CD4-positive, alpha-beta T cell (primary cell): Measurements from ENCODE around the gene ATRX. TPM values are rescaled to one million over a fixed set of nuclear protein-coding genes. Genes with fewer than 3 reads are reported as not detected.
"Not testable (repeated sequence)": the region's sequence is repeated elsewhere in the genome, so short reads cannot be mapped to it uniquely, and the experiment has no call there.

Experiments
- ATAC-seq: fragments of 200-7000 bp; cut with Tn5 transposase; one replicate; pipeline ENCODE4 v1.10.0; 2022; ENCODE audit warnings: mild to moderate bottlenecking; ENCODE audit not compliant: poor library complexity
- CTCF ChIA-PET: fragments of 350-600 bp; sonication (Branson Sonifier 250); formaldehyde crosslinking; loops from one replicate; lab custom pipeline; 2021; ENCODE audit warnings: antibody characterized with exemption, inconsistent platforms; lab: Charles Lee
- POLR2A ChIA-PET: fragments of 350-600 bp; sonication (Branson Sonifier 250); formaldehyde crosslinking; loops from one replicate; lab custom pipeline; 2021; ENCODE audit warnings: antibody characterized with exemption, inconsistent platforms; lab: Charles Lee
- DNase-seq, 14 experiments: peaks; one replicate each; pipeline ENCODE4 v3.0.0-alpha.2; 2013 to 2020; ENCODE audit warnings: mixed read lengths in 2 of 14
- H3K27ac ChIP-seq, 2 donors: one replicate each; pipeline versions ENCODE4 v1.5.1 to v1.7.0; 2013; ENCODE audit warnings: low read length in 2 of 2, low read depth in 1 of 2, mild to moderate bottlenecking in 1 of 2
- H3K27me3 ChIP-seq, 2 experiments: 1 replicate in 1 of 2; 2 replicates in 1 of 2; pipeline versions ENCODE4 v1.6.1 to v1.7.0; 2013; ENCODE audit warnings: low read length in 2 of 2, control low read depth in 1 of 2, mild to moderate bottlenecking in 1 of 2, moderate library complexity in 1 of 2; ENCODE audit not compliant: insufficient read depth in 2 of 2, control insufficient read depth in 1 of 2
- H3K36me3 ChIP-seq: one replicate; pipeline ENCODE4 v1.6.1; 2013; ENCODE audit warnings: low read length, control low read depth; ENCODE audit not compliant: insufficient read depth
- H3K4me1 ChIP-seq: one replicate; pipeline ENCODE4 v1.6.1; 2013; ENCODE audit warnings: low read length, control low read depth; ENCODE audit not compliant: insufficient read depth
- H3K4me3 ChIP-seq: one replicate; pipeline ENCODE4 v1.5.1; 2013; ENCODE audit warnings: mild to moderate bottlenecking, low read length, moderate library complexity
- H3K9me3 ChIP-seq, 2 experiments: 1 replicate in 1 of 2; 2 replicates in 1 of 2; pipeline versions ENCODE4 v1.6.1 to v1.7.0; 2013; ENCODE audit warnings: low read length in 2 of 2, mild to moderate bottlenecking in 2 of 2, control low read depth in 1 of 2, moderate library complexity in 1 of 2; ENCODE audit not compliant: control insufficient read depth in 1 of 2, insufficient read depth in 1 of 2
- H3K27ac Mint-ChIP-seq: one replicate; pipeline ENCODE4 v1.8.0; 2020; ENCODE audit warnings: mixed read lengths
- H3K27me3 Mint-ChIP-seq: one replicate; pipeline ENCODE4 v1.8.0; 2021; ENCODE audit warnings: mixed read lengths
- H3K36me3 Mint-ChIP-seq: one replicate; pipeline ENCODE4 v1.8.0; 2021; ENCODE audit warnings: low read depth, mixed read lengths
- H3K4me1 Mint-ChIP-seq: one replicate; pipeline ENCODE4 v1.8.0; 2021; ENCODE audit warnings: low read depth, mixed read lengths
- H3K4me3 Mint-ChIP-seq: one replicate; pipeline ENCODE4 v1.8.0; 2020; ENCODE audit warnings: mild to moderate bottlenecking, mixed read lengths
- H3K9me3 Mint-ChIP-seq: one replicate; pipeline ENCODE4 v1.8.0; 2020; ENCODE audit warnings: mixed read lengths
- intact Hi-C, 2 experiments: fragments of 100-400 bp; cut with DNase I in 1 of 2; cut with micrococcal nuclease in 1 of 2; formaldehyde crosslinking; loops; one replicate each; pipeline versions ENCODE4 v1.15.1 to v1.9.0; 2023 to 2025; cut with DNase I, micrococcal nuclease
- total RNA-seq, 174 experiments: library from RNA in 2 of 174; stranded (reverse) in 2 of 174; gene quantifications; one replicate each; pipeline ENCODE4 v1.2.3 and lab custom pipeline; 2021 to 2026
- TF ChIP-seq, protein P1 (sequence below): fragments of 200-600 bp; IDR thresholded peaks from one replicate; pipeline ENCODE4 v1.8.0; 2022; ENCODE audit warnings: antibody characterized with exemption, mild to moderate bottlenecking

The ATRX gene
- total RNA-seq, 2 experiments from 2014 or later, result 72.7 to 79.5 TPM

DNA sequence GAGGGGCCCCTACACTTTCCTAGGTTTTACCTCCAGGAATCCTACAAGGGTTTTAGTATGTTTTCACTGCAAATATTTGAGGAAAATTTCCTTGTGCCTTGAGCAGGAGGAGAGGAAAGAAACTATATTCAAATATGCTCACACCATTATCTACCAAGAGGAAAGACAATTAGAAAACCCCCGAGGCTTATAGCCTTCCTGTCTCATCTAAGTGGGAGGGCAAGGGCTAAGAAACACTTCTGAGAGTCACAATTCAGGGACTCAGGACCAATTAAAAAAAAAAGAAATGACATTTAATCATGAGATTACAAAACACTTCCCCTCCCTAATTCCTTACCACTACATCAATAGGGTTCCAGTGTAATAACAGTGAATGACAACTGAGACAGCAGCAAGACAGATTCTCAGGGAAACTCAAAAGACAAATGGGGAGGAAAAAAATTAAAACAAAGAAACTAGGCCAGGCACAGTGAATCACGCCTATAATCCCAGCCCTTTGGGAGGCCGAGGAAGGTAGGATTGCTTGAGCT is 45.6 kb downstream of the ATRX start:
- no peaks in the 10 kb centered on the region for H3K36me3 ChIP-seq
- TF ChIP-seq, protein P1, sequence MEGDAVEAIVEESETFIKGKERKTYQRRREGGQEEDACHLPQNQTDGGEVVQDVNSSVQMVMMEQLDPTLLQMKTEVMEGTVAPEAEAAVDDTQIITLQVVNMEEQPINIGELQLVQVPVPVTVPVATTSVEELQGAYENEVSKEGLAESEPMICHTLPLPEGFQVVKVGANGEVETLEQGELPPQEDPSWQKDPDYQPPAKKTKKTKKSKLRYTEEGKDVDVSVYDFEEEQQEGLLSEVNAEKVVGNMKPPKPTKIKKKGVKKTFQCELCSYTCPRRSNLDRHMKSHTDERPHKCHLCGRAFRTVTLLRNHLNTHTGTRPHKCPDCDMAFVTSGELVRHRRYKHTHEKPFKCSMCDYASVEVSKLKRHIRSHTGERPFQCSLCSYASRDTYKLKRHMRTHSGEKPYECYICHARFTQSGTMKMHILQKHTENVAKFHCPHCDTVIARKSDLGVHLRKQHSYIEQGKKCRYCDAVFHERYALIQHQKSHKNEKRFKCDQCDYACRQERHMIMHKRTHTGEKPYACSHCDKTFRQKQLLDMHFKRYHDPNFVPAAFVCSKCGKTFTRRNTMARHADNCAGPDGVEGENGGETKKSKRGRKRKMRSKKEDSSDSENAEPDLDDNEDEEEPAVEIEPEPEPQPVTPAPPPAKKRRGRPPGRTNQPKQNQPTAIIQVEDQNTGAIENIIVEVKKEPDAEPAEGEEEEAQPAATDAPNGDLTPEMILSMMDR, result no peak
- H3K27ac ChIP-seq, result no peak overlapping the region
- ChIA-PET POLR2A (no interaction called here), CTCF (interaction anchor here (0.6 kb wide), 1 partner anchor 1763 kb away, joined by 3 read pairs; no protein-coding TSS in a partner anchor)
- Mint-ChIP-seq H3K9me3 (no peaks in the 10 kb centered on the region), H3K27ac (peak overlapping the region; percentile 85), H3K36me3 (peaks cover 10% of the 10 kb centered on the region), H3K4me3 (no peak overlapping the region), H3K4me1 (peaks cover 56% of the 10 kb centered on the region), H3K27me3 (no peaks in the 10 kb centered on the region)
- DNase-seq (no peak), ATAC-seq (no peak)
- intact Hi-C loops, result no loop called here
- peaks cover 0 to 3% of the 10 kb centered on the region in 2 experiments for H3K9me3 ChIP-seq
- no peaks in the 10 kb centered on the region for H3K27me3 ChIP-seq
- peaks cover 21% of the 10 kb centered on the region for H3K4me1 ChIP-seq
- no peak overlapping the region for H3K4me3 ChIP-seq

DNA sequence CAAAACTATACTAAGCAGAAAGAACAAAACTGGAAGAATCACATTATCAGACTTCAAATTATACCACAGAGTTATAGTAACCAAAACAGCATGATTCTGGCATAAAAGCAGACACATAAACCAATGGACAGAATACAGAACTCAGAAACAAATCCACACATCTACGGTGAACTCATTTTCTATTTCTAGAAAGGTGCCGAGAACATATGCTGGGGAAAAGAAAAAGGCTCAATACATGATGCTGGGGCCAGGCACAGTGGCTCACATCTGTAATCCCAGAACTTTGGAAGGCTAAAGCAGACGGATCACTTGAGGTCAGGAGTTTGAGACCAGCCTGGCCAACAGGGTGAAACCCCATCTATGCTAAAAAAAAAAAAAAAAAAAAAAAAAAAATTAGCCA is 52.7 kb downstream of the ATRX start:
- ChIA-PET CTCF (no interaction called here), POLR2A (no interaction called here)
- no peak for ATAC-seq
- intact Hi-C loops, result loop anchor here in 1 of 2 experiments (10.0 kb wide), 1 partner anchor 51 kb away; the partner anchor contains the start of gene ATRX
- Mint-ChIP-seq H3K27me3 (no peaks in the 10 kb centered on the region), H3K9me3 (no peaks in the 10 kb centered on the region), H3K4me1 (peaks cover 43% of the 10 kb centered on the region), H3K36me3 (peaks cover 5% of the 10 kb centered on the region), H3K27ac (peak overlapping the region; percentile 35), H3K4me3 (no peak overlapping the region)
- H3K27me3 ChIP-seq, result no peaks in the 10 kb centered on the region
- peaks cover 10% of the 10 kb centered on the region for H3K4me1 ChIP-seq
- no peak overlapping the region for H3K4me3 ChIP-seq
- TF ChIP-seq, protein P1, result no peak
- H3K36me3 ChIP-seq, result no peaks in the 10 kb centered on the region
- H3K27ac ChIP-seq, result no peak overlapping the region
- DNase-seq, result no peak
- peaks cover 0 to 3% of the 10 kb centered on the region in 2 experiments for H3K9me3 ChIP-seq

DNA sequence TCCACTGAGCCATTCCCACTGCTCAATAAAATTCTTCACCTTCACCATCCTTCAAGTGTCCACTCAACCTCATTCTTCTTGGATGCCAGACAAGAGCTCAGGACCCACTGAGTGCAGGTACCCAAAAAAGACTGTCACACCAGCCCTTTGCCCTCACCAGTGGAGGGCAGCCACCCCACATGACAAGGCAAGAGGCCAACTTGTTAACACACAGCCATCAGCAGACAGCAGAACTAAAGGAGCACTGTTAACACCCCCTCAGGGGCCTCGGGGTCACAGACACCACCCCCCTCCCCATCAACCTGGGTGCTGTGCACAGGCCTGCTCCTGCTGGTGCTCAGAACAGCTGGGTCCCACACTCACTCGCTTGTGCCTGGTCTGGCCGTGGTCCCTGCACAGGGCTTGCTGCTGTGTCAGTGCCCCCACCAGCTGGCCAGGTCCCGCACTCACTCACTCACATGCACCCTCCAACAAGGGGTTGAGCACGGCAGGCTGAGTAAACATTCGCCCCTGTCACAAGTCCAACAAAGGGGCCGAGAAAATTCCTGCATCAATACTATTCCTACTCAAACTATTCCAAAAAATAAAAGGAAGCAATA is 54.1 kb downstream of the ATRX start:
- TF ChIP-seq, protein P1, result no peak
- peaks cover 10% of the 10 kb centered on the region for H3K4me1 ChIP-seq
- no peaks in the 10 kb centered on the region for H3K36me3 ChIP-seq
- H3K4me3 ChIP-seq, result no peak overlapping the region
- DNase-seq, result peak in 2 of 14 experiments; percentile 4 to 17
- Mint-ChIP-seq H3K36me3 (peaks cover 14% of the 10 kb centered on the region), H3K4me3 (peak overlapping the region; percentile 51), H3K9me3 (no peaks in the 10 kb centered on the region), H3K4me1 (peaks cover 43% of the 10 kb centered on the region), H3K27ac (peak overlapping the region; percentile 37), H3K27me3 (no peaks in the 10 kb centered on the region)
- no peak for ATAC-seq
- CTCF ChIA-PET, result no interaction called here
- intact Hi-C loops, result loop anchor here in 1 of 2 experiments (10.0 kb wide), 1 partner anchor 53 kb away; the partner anchor contains the start of gene ATRX
- peaks cover 0 to under 1% of the 10 kb centered on the region in 2 experiments for H3K9me3 ChIP-seq
- POLR2A ChIA-PET, result no interaction called here
- H3K27me3 ChIP-seq, result no peaks in the 10 kb centered on the region
- no peak overlapping the region for H3K27ac ChIP-seq

DNA sequence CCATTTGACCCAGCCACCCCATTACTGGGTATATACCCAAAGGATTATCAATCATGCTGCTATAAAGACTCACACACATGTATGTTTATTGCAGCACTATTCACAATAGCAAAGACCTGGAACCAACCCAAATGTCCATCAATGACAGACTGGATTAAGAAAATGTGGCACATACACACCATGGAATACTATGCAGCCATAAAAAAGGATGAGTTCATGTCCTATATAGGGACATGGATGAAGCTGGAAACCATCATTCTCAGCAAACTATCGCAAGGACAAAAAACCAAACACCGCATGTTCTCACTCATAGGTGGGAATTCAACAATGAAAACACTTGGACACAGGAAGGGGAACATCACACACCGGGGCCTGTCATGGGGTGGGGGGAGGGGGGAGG is 59.9 kb downstream of the ATRX start:
- H3K4me3 Mint-ChIP-seq, H3K36me3 ChIP-seq, H3K27ac Mint-ChIP-seq, H3K9me3 Mint-ChIP-seq, POLR2A ChIA-PET, H3K27ac ChIP-seq, DNase-seq, CTCF ChIA-PET, H3K27me3 Mint-ChIP-seq, ATAC-seq, H3K4me3 ChIP-seq, H3K4me1 ChIP-seq, H3K27me3 ChIP-seq, H3K9me3 ChIP-seq, intact Hi-C loops: not testable (repeated sequence)
- H3K4me1 Mint-ChIP-seq, result peaks cover 32% of the 10 kb centered on the region
- H3K36me3 Mint-ChIP-seq, result peaks cover 29% of the 10 kb centered on the region
